ENCODE results near the gene ZDHHC12. TPM values are rescaled to one million over a fixed set of nuclear protein-coding genes. Genes with fewer than 3 reads are reported as not detected.

Gene ZDHHC12
- total and polyA plus RNA-seq, 2 of the 8 experiments (the other 6 are each of a cell fraction or from before 2014, with no cell fraction given) = 35.0 to 93.8 TPM

GRCh38 chr9:128729302-128729701, 5.4 kb upstream of the ZDHHC12 start:
- Histone ChIP-seq H2BK12ac (ENCODE audit: low read depth, low read length) (no peak overlapping the region), H3K23ac (ENCODE audit: insufficient read length) (no peak overlapping the region), H3K56ac (replicated peaks; ENCODE audit: insufficient read length, low read depth, low read length) (no peak overlapping the region), H2BK20ac (ENCODE audit: low read length) (no peak overlapping the region), H2BK120ac (replicated peaks; ENCODE audit: low read depth, low read length) (no peak overlapping the region), H3K9ac (replicated peaks in 1 of 4; ENCODE audit: extremely low read depth in 1 of 4, low read depth in 3 of 4, low read length in 3 of 4) (no peak overlapping the region), H2BK15ac (ENCODE audit: low read length) (no peak overlapping the region), H2AK5ac (ENCODE audit: low read depth, low read length) (no peak overlapping the region), H4K20me1 (replicated peaks in 1 of 2; ENCODE audit: control insufficient read depth in 1 of 2, insufficient read depth in 2 of 2, low read length in 2 of 2) (no peaks in the 10 kb centered on the region), H2AFZ (ENCODE audit: low read length) (no peak overlapping the region), H3K23me2 (ENCODE audit: low read depth, low read length) (peaks cover 3% of the 10 kb centered on the region; the same call in 1 of the 2 replicates), H3K4me3 (ENCODE audit: extremely low read depth in 1 of 4, insufficient read depth in 2 of 4, low read depth in 3 of 4, low read length in 4 of 4) (no peak overlapping the region), H3K4me2 (ENCODE audit: insufficient read depth in 1 of 2, low read depth in 2 of 2, low read length in 2 of 2) (no peak overlapping the region), H3K27me3 (replicated peaks in 1 of 4; ENCODE audit: control insufficient read depth in 3 of 4, extremely low read depth in 1 of 4, insufficient read depth in 3 of 4, low read length in 3 of 4) (no peaks in the 10 kb centered on the region), H2BK5ac (ENCODE audit: low read depth, low read length) (no peak overlapping the region), H3K79me1 (ENCODE audit: low read depth, low read length) (peaks cover 2% of the 10 kb centered on the region; the same call in 1 of the 2 replicates), H3K9me3 (ENCODE audit: insufficient read depth in 2 of 2, low read depth in 1 of 2, low read length in 1 of 2) (no peaks in the 10 kb centered on the region), H3K79me2 (ENCODE audit: control insufficient read depth in 1 of 2, insufficient read depth in 2 of 2, low read length in 2 of 2) (no peaks in the 10 kb centered on the region), H3K27ac (ENCODE audit: low read depth, low read length) (no peak overlapping the region), H3K36me3 (ENCODE audit: control insufficient read depth in 2 of 4, insufficient read depth in 4 of 4, low read length in 3 of 4) (peaks cover 0 to 2% (median under 1%) of the 10 kb centered on the region in 4 experiments; a peak in 1 of 8 replicates), H4K8ac (ENCODE audit: extremely low read depth, insufficient read depth, low read length) (no peak overlapping the region), H3K18ac (ENCODE audit: extremely low read depth, low read length) (no peak overlapping the region), H3K4ac (replicated peaks; ENCODE audit: insufficient read length, low read depth, low read length) (no peak overlapping the region), H3K4me1 (replicated peaks in 1 of 4; ENCODE audit: control insufficient read depth in 3 of 4, insufficient read depth in 4 of 4, low read length in 3 of 4) (peaks cover 0 to 1% (median 0%) of the 10 kb centered on the region in 4 experiments; a peak in 1 of 7 replicates), H3K14ac (ENCODE audit: insufficient read length) (no peak overlapping the region), H4K91ac (replicated peaks; ENCODE audit: insufficient read length, low read length) (no peak overlapping the region), H4K5ac (ENCODE audit: insufficient read length, low read depth, low read length) (no peak overlapping the region)
- DNase-seq (ENCODE audit: low read depth in 1 of 2, low spot score in 2 of 2) (no peak), FAIRE-seq (no peak)
- CTCF ChIA-PET (ENCODE audit: partially characterized antibody) = interaction anchor here (0.5 to 2.6 kb wide), 5 partner anchors 33 to 124 kb away, joined by 3 to 9 read pairs (median 3); no protein-coding TSS in a partner anchor
- WGBS, 2 experiments (ENCODE audit: extremely low coverage in 1 of 2, insufficient coverage in 1 of 2, insufficient read length in 1 of 2, insufficient replicate concordance in 2 of 2, low coverage in 1 of 2, low lambda C conversion rate in 2 of 2, missing lambda C conversion rate in 1 of 2) = 83% methylated on average over 5 of the region's 5 CpGs; no CpG with 5 or more reads in 1 of the 2 experiments
- no peak for TF ChIP-seq FOSL1 (IDR thresholded peaks at IDR 0.05; ENCODE audit: insufficient read depth, low read depth, low read length)
- TF ChIP-seq KDM5A (IDR thresholded peaks at IDR 0.05; ENCODE audit: low read length) = no peak
- TF ChIP-seq SIX5 (IDR thresholded peaks at IDR 0.05; ENCODE audit: low read depth, low read length) = no peak
- no peak for TF ChIP-seq SP1 (IDR thresholded peaks at IDR 0.05; ENCODE audit: low read depth, low read length)
- TF ChIP-seq CHD2 (IDR thresholded peaks at IDR 0.05; ENCODE audit: low read length) = no peak
- no peak for TF ChIP-seq JUND (IDR thresholded peaks at IDR 0.05; ENCODE audit: low read length)
- TF ChIP-seq GABPA (IDR thresholded peaks at IDR 0.05; ENCODE audit: borderline replicate concordance, insufficient read depth, low read length) = no peak
- TF ChIP-seq SRF (IDR thresholded peaks at IDR 0.05; ENCODE audit: low read depth, low read length) = no peak
- TF ChIP-seq YY1 (IDR thresholded peaks at IDR 0.05; ENCODE audit: low read depth, low read length) = no peak
- TF ChIP-seq ASH2L (IDR thresholded peaks at IDR 0.05; ENCODE audit: low read length) = no peak
- no peak for TF ChIP-seq ZNF274 (IDR thresholded peaks at IDR 0.05; ENCODE audit: borderline replicate concordance, extremely low read depth, low read length)
- no peak for TF ChIP-seq NANOG (IDR thresholded peaks at IDR 0.05; ENCODE audit: insufficient read depth, low read depth, low read length, poor library complexity, severe bottlenecking)
- no peak for TF ChIP-seq RFX5 (IDR thresholded peaks at IDR 0.05; ENCODE audit: borderline replicate concordance, low read depth, low read length)
- no peak for TF ChIP-seq TEAD4 (IDR thresholded peaks at IDR 0.05; ENCODE audit: low read depth, low read length)
- POLR2A ChIA-PET (ENCODE audit: partially characterized antibody) = interaction anchor here (0.6 to 1.8 kb wide), 5 partner anchors 18 to 158 kb away, joined by 3 to 4 read pairs (median 4); no protein-coding TSS in a partner anchor

Data from H1 (cell line).